ENCODE results near the gene LIPC.

LIPC gene

GRCh38 chr15:58436552-58436951, 4.8 kb downstream of the LIPC start:
- DNase-seq (ENCODE audit: low spot score), result no peak

GRCh38 chr15:58437531-58438105, 5.8 kb downstream of the LIPC start:
- no peak for DNase-seq (ENCODE audit: low spot score)

- no peak for DNase-seq (ENCODE audit: low spot score)
Measured at GRCh38 chr15:58438111-58438510, 6.3 kb downstream of the LIPC start.

GRCh38 chr15:58438956-58439355, 7.2 kb downstream of the LIPC start:
- DNase-seq (ENCODE audit: low spot score), result peak; percentile 47

GRCh38 chr15:58440158-58440910, 8.5 kb downstream of the LIPC start:
- peak; percentile 65 for DNase-seq (ENCODE audit: low spot score)

GRCh38 chr15:58440922-58441321, 9.1 kb downstream of the LIPC start:
- DNase-seq (ENCODE audit: low spot score), result no peak

GRCh38 chr15:58441376-58442070, 9.7 kb downstream of the LIPC start:
- peak; percentile 83 for DNase-seq (ENCODE audit: low spot score)

GRCh38 chr15:58442122-58442521, 10.3 kb downstream of the LIPC start:
- DNase-seq (ENCODE audit: low spot score), result no peak

GRCh38 chr15:58443308-58443707, 11.5 kb downstream of the LIPC start:
- no peak for DNase-seq (ENCODE audit: low spot score)

GRCh38 chr15:58444056-58444455, 12.3 kb downstream of the LIPC start:
- no peak for DNase-seq (ENCODE audit: low spot score)

GRCh38 chr15:58444658-58445332, 13.0 kb downstream of the LIPC start:
- DNase-seq (ENCODE audit: low spot score), result peak; percentile 41

- no peak for DNase-seq (ENCODE audit: low spot score)
Measured at GRCh38 chr15:58445865-58446264, 14.1 kb downstream of the LIPC start.

- DNase-seq (ENCODE audit: low spot score), result no peak
Measured at GRCh38 chr15:58446521-58446920, 14.7 kb downstream of the LIPC start.

- DNase-seq (ENCODE audit: low spot score), result peak; percentile 50
Measured at GRCh38 chr15:58447271-58448010, 15.7 kb downstream of the LIPC start.

- DNase-seq (ENCODE audit: low spot score), result no peak
Measured at GRCh38 chr15:58448331-58448730, 16.5 kb downstream of the LIPC start.

GRCh38 chr15:58448906-58449305, 17.1 kb downstream of the LIPC start:
- no peak for DNase-seq (ENCODE audit: low spot score)

- no peak for DNase-seq (ENCODE audit: low spot score)
Measured at GRCh38 chr15:58451826-58452225, 20.0 kb downstream of the LIPC start.

- no peak for DNase-seq (ENCODE audit: low spot score)
Measured at GRCh38 chr15:58452775-58453174, 21.0 kb downstream of the LIPC start.

GRCh38 chr15:58453931-58454793, 22.4 kb downstream of the LIPC start:
- DNase-seq (ENCODE audit: low spot score), result no peak

GRCh38 chr15:58454950-58455401, 23.2 kb downstream of the LIPC start:
- DNase-seq (ENCODE audit: low spot score), result no peak

- peak; percentile 68 for DNase-seq (ENCODE audit: low spot score)
Measured at GRCh38 chr15:58457466-58457965, 25.7 kb downstream of the LIPC start.

All from GM03348 (cell line).